A204.1 (cell line): ENCODE measurements around the gene KLHL17.

ENCODE experiments used
- FAIRE-seq: peaks from 2 replicates; lab custom pipeline; 2012; peaks lifted over from hg19 to GRCh38; lab: Jason Lieb, UNC

Gene KLHL17

DNA sequence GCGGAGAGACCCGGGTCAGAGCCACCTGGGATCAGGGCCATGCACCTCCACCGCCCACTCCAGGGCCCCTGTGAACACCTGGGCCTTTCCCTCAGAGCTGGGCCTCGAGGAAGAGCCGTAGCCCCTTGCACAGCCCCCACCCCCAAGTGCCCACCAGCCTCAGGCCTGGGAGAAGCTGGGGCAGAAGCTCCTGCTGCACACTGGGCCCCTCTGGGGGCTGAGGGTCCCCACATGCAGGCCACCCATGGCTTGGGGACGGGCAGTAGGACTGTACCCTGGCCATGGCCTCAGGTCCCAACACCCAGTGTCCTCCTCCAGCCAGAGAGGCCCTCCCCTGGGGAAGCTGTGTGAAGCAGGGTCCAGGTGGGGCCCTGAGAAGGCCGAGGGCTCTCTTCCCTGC is 7.8 kb upstream of the KLHL17 start:
- no peak for FAIRE-seq

- no peak for FAIRE-seq
These were observed 6.7 kb upstream of the KLHL17 start for GRCh38 chr1:953524-954320.

- no peak for FAIRE-seq
These were observed 5.5 kb upstream of the KLHL17 start for GRCh38 chr1:954927-955326.

- FAIRE-seq, result no peak
These were observed 4.9 kb upstream of the KLHL17 start for GRCh38 chr1:955474-955873.

DNA sequence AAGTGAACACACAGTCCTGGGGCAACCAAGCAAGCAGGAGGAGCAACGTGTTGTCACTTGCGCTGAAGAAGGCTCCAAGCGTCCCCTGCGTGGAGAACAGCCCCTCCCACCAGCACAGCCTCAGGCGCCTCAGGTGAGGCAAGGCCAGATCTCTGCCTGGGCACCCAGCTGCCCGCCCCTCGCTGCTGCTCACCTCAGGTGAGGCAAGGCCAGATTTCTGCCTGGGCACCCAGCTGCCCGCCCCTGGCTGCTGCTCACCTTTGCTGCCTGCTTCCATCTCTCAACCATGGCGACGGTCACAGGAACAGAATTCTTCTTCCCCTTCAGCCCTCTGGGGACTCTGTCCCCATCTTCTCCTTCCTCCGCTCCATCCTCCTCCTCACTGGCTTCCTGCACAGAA is 3.7 kb upstream of the KLHL17 start:
- FAIRE-seq, result no peak

- FAIRE-seq, result no peak
These were observed 1.3 kb upstream of the KLHL17 start, which contains the start of gene NOC2L for GRCh38 chr1:958823-959730. Gene NOC2L, minus strand, starts transcription at chr1:959256. Its CDS starts 16 bp downstream, at chr1:959240.

DNA sequence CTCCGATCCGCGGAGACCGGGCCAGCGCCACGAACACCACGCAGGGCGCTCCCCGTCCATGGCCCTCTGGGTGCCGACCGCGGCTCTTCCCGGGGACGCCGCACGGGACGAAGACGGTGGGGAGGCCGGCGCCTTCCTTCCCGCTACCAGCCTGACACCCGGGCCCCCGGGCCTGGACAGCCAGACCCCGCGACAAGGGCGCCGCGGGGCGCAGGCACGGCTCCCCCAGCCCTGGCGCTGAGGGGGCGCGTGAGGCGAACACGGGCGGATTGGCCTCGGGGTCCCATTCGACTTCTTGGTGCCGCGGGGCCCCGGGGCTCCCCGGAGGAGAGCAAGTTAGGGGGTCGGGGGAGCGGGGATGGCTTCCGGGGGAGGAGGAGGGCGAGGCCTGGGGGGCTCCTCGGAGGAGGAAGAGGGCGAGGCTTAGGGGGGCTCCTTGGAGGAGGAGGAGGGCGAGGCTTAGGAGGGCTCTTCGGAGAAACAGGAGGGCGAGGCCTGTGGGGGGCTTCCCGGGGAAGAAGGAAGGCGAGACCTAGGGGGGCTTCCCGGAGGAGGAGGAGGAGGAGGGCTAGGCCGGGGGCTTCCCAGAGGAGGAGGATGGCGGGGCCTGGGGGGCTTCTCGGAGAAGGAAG is 537 bp upstream of the KLHL17 start:
- no peak for FAIRE-seq

- FAIRE-seq, result no peak
These were observed 817 bp downstream of the KLHL17 start for GRCh38 chr1:961132-961669.

DNA sequence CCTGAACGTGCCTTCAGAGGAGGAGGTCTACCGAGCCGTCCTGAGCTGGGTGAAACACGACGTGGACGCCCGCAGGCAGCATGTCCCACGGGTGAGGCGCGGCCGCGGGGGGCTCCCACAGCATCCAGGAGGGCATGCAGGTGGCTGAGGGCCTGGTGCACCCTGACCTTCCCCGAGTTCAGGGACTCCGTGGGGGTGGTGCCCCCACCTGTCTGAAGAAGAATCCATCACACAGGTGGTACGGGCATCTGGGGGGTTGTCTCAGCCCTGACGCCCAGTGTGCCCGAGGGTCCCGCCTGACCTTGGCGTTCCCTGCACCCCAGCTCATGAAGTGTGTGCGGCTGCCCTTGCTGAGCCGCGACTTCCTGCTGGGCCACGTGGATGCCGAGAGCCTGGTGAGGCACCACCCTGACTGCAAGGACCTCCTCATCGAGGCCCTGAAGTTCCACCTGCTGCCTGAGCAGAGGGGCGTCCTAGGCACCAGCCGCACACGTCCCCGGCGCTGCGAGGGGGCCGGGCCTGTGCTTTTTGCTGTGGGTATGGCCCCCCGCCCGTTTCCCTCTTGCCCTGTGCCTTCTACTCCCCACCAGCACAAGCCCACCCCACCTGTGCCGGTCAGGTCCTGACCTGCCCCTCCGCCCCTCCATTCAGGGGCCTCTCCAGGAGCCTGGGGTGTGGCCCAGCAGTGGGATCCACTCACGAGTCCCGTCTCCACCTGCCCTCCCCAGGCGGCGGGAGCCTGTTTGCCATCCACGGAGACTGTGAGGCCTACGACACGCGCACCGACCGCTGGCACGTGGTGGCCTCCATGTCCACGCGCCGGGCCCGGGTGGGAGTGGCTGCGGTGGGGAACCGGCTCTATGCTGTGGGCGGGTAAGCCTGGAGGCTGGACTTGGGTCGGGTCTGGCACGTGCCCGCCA is 2.3 kb downstream of the KLHL17 start:
- no peak for FAIRE-seq

GRCh38 chr1:963301-963651 is 2.9 kb downstream of the KLHL17 start:
- FAIRE-seq, result no peak

- no peak for FAIRE-seq
These were observed 3.6 kb downstream of the KLHL17 start for GRCh38 chr1:963746-964525.

DNA sequence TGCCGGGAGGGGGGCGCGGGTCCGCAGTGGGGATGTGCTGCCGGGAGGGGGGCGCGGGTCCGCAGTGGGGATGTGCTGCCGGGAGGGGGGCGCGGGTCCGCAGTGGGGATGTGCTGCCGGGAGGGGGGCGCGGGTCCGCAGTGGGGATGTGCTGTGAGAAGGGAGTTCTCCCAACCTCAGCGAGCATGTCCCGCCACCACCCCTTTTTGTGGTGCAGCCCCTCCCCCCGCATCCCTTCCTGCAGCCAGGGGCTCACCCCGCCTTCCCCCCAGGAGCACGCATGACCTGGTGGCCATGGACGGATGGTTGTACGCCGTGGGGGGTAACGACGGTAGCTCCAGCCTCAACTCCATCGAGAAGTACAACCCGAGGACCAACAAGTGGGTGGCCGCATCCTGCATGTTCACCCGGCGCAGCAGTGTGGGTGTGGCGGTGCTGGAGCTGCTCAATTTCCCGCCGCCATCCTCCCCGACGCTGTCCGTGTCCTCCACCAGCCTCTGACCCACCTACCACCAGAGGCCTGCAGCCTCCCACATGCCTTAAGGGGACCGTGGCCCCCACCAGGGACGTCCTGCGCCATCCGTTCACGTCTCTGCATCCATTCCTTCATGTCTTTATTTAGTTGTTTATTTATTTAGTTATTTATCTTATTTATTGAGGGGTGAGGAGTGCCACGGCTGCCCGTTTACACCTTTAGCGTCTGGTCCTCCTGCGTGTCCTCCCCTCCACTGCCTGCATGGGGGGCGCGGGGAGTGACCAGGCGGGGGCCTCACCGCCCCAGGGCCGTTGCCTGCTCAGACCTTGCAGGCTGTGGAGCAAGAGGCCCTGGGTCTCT is 4.5 kb downstream of the KLHL17 start:
- no peak for FAIRE-seq

- FAIRE-seq, result no peak
These were observed 5.2 kb downstream of the KLHL17 start for GRCh38 chr1:965526-966134.

DNA sequence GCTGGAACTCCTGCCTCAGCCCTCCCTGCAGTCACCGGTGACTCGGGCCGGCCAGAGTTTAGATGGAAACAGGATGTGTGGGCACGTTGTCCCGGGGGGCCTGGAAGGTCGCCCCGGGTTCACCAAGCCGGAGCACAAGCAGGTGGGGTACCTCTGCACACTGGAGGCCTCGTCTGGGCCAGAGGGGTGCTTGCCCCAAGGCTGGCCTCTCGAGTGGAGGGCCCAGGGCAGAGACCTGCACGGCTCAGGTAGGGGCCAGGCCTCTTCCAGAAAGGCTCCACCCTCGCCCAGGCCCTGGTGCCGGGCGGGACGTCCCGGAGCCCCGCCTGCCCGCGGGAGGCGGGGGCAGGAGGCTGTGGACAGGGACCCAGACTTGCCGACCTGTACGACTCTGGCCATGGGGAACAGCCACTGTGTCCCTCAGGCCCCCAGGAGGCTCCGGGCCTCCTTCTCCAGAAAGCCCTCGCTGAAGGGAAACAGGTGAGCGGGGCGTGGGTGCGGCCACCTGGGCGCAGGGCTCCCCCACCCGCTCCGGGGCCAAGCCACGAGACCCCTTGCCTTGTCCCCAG is 5.8 kb downstream of the KLHL17 start, which contains the start of gene PLEKHN1:
TSS of gene PLEKHN1 (plus strand) at position 348 of the 569 bp plus-strand sequence. CDS start at position 398, 50 bp downstream.
- no peak for FAIRE-seq

DNA sequence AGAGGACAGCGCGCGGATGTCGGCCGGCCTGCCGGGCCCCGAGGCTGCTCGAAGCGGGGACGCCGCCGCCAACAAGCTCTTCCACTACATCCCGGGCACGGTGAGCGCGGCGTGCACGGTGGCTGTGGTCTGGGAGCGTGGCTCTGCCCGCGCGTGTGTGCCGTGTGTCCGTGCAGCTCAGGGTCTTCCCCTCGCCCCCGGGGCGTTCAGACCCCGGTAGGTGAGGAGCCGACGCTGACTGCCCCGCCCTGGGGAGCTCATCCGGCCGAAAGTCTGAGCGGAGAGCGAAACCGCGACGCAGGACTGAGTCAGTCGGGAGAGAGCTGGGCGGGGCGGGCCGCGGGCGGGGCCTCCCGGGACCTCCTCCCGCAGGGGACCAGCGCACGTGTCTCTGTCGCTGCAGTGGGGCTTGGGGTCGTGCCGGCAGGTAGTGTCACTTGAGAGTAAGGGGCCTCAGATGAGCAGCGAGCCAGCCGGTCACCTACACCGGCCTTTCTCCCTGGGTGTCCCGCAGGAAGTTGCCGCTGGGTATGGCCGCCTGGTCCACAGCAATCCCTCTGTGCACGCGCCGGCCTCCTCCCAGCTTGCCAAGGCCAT is 6.4 kb downstream of the KLHL17 start:
- FAIRE-seq, result no peak

- FAIRE-seq, result no peak
These were observed 7.3 kb downstream of the KLHL17 start for GRCh38 chr1:967466-968343.

DNA sequence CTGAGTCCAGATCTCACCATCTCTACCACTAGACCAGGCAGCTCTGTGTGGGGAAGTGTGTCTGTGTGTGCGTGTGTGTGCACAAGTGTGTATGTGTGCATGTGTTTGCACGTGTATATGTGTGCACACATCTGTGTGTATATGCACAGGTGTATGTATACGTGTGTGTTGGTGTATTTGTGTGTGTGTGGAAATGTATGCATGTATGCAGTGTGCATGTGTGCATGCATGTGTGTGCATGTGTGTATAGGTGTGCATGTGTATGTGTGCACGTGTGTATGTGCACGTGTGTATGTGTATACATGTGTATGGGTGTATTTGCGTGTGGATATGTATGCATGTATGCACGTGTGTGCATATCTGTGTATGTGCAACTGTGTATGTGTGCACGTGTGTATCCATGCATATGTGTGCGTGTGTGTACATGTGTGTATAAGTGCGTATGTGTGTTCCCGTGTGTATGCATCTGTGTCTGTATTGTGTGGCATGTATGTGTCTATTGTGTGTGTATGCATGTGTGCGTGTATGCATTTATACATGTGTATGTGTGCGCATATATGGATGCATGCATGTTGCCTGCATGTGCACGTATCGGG is 9.0 kb downstream of the KLHL17 start:
- no peak for FAIRE-seq
